ENCODE results near the gene ZNF662.

ZNF662 gene

GRCh38 chr3:42892169-42892568 is 13.8 kb upstream of the ZNF662 start:
- Mint-ChIP-seq H3K27me3 (ENCODE audit: low read depth, poor library complexity) (peaks cover 11% of the 10 kb centered on the region), H3K27ac (no peak overlapping the region), H3K36me3 (ENCODE audit: low read depth) (no peaks in the 10 kb centered on the region), H3K4me3 (no peak overlapping the region), H3K9me3 (no peaks in the 10 kb centered on the region), H3K4me1 (peaks cover 10% of the 10 kb centered on the region)
- no peak for TF ChIP-seq CTCF (IDR thresholded peaks at IDR 0.05)
- no peak for DNase-seq

GRCh38 chr3:42892807-42893206 is 13.1 kb upstream of the ZNF662 start:
- H3K4me3 Mint-ChIP-seq, result no peak overlapping the region
- no peaks in the 10 kb centered on the region for H3K36me3 Mint-ChIP-seq (ENCODE audit: low read depth)
- H3K27me3 Mint-ChIP-seq (ENCODE audit: low read depth, poor library complexity), result peaks cover 10% of the 10 kb centered on the region
- no peak for TF ChIP-seq CTCF (IDR thresholded peaks at IDR 0.05)
- H3K9me3 Mint-ChIP-seq, result no peaks in the 10 kb centered on the region
- DNase-seq, result no peak
- no peak overlapping the region for H3K27ac Mint-ChIP-seq
- peaks cover 10% of the 10 kb centered on the region for H3K4me1 Mint-ChIP-seq

DNA sequence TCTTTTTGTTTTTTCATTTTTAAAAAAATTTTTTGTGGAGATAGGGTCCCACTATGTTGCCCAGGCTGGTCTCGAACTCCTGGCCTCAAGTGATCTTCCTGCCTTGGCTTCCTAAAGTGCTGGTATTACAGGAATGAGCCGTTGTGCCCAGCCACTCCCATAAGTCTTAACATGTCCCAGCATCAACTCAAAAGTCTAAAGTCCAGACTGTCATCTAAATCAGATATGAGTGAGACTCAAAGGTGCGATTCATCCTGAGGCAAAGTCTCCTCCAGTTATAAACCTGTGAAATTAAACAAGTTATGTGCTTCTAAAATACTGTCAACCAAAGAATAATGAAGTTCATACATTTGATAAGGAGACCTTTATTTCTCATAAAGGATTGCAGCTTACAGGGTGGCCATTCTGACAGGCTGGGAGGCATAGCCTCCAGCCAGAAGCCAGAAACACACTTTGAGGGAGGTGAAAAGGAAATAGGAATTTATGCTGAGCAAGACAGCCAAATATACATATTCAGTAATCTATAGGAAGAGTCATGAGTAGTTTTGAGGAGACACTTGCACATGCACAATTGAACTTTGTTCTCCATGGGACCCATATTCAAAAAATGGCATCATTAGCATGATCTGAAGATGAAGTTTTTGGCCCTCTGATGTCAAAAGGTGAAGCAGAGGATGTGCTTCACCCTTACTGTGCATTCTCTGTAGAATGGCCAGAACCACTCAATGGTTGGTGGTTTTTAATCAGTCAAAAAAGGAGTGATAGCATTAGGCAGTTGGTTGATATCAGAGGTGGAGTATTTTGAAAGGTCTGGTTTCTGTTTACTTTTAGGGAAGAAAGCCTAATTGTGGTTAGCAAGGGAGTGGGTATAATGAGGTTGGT is 11.0 kb upstream of the ZNF662 start:
- no peak overlapping the region for H3K27ac Mint-ChIP-seq
- no peaks in the 10 kb centered on the region for H3K9me3 Mint-ChIP-seq
- peaks cover 10% of the 10 kb centered on the region for H3K4me1 Mint-ChIP-seq
- no peak overlapping the region for H3K4me3 Mint-ChIP-seq
- H3K36me3 Mint-ChIP-seq (ENCODE audit: low read depth), result no peaks in the 10 kb centered on the region
- no peak for TF ChIP-seq CTCF (IDR thresholded peaks at IDR 0.05)
- no peaks in the 10 kb centered on the region for H3K27me3 Mint-ChIP-seq (ENCODE audit: low read depth, poor library complexity)
- no peak for DNase-seq

- Mint-ChIP-seq H3K27ac (no peak overlapping the region), H3K4me3 (no peak overlapping the region), H3K9me3 (no peaks in the 10 kb centered on the region), H3K4me1 (peaks cover 10% of the 10 kb centered on the region), H3K36me3 (ENCODE audit: low read depth) (no peaks in the 10 kb centered on the region), H3K27me3 (ENCODE audit: low read depth, poor library complexity) (peaks cover 2% of the 10 kb centered on the region)
- TF ChIP-seq CTCF (IDR thresholded peaks at IDR 0.05), result no peak
- DNase-seq, result no peak
These were observed 10.4 kb upstream of the ZNF662 start for GRCh38 chr3:42895580-42895868.

- peaks cover 10% of the 10 kb centered on the region for H3K4me1 Mint-ChIP-seq
- peaks cover 13% of the 10 kb centered on the region for H3K27me3 Mint-ChIP-seq (ENCODE audit: low read depth, poor library complexity)
- TF ChIP-seq CTCF (IDR thresholded peaks at IDR 0.05), result no peak
- no peaks in the 10 kb centered on the region for H3K36me3 Mint-ChIP-seq (ENCODE audit: low read depth)
- H3K9me3 Mint-ChIP-seq, result no peaks in the 10 kb centered on the region
- H3K27ac Mint-ChIP-seq, result no peak overlapping the region
- no peak overlapping the region for H3K4me3 Mint-ChIP-seq
- DNase-seq, result no peak
These were observed 6.9 kb upstream of the ZNF662 start for GRCh38 chr3:42898896-42899675.

All from nephron progenitor cell (in vitro differentiated cells).